OCI-LY7 (cell line): ENCODE data around the gene GGA1. TPM values are rescaled to one million over a fixed set of nuclear protein-coding genes. Genes with fewer than 3 reads are reported as not detected.

ENCODE experiments used
- BruUV-seq: library from RNA; stranded (reverse); fragments of 400-500 nt; replicated peaks from 2 replicates; lab custom pipeline; 2021; lab: Mats Ljungman, UMichigan
- CTCF ChIA-PET: fragments of 300-600 bp; sonication (Branson Sonifier 250); formaldehyde crosslinking; loops from one replicate; lab custom pipeline; 2022; ENCODE audit warnings: antibody characterized with exemption; ENCODE audit not compliant: unreplicated experiment; lab: Charles Lee
- POLR2A ChIA-PET: fragments of 300-600 bp; sonication (Branson Sonifier 250); formaldehyde crosslinking; loops from one replicate; lab custom pipeline; 2022; ENCODE audit warnings: antibody characterized with exemption; lab: Charles Lee
- DNase-seq: peaks from one replicate; pipeline ENCODE4 v3.0.0-alpha.2; 2015; ENCODE audit warnings: low spot score
- H2AFZ ChIP-seq: fragments of 200-600 bp; sonication (generic), shearing (Covaris generic); 2 replicates; pipeline ENCODE4 v1.6.1; 2014; ENCODE audit warnings: mild to moderate bottlenecking, antibody characterized with exemption, low read length, moderate library complexity
- H3K27ac ChIP-seq: fragments of 200-600 bp; sonication (generic); 2 replicates; pipeline ENCODE4 v1.5.1; 2014; ENCODE audit warnings: mixed run types, low read depth, mild to moderate bottlenecking, moderate library complexity, low read length, inconsistent platforms; ENCODE audit not compliant: poor library complexity, severe bottlenecking
- H3K36me3 ChIP-seq: fragments of 200-600 bp; sonication (generic); 2 replicates; pipeline ENCODE4 v1.6.1; 2014; ENCODE audit warnings: mild to moderate bottlenecking, antibody characterized with exemption, low read length, moderate library complexity, mixed read lengths; ENCODE audit not compliant: insufficient read depth
- H3K4me1 ChIP-seq: fragments of 200-600 bp; sonication (generic); 2 replicates; pipeline ENCODE4 v1.5.1; 2014; ENCODE audit warnings: mild to moderate bottlenecking, low read length; ENCODE audit not compliant: insufficient read depth, poor library complexity, severe bottlenecking
- H3K4me2 ChIP-seq: fragments of 200-600 bp; sonication (generic); 2 replicates; pipeline ENCODE4 v1.6.1; 2014; ENCODE audit warnings: mild to moderate bottlenecking, low read length
- H3K4me3 ChIP-seq: fragments of 200-600 bp; sonication (generic); 2 replicates; pipeline ENCODE4 v1.5.1; 2014; ENCODE audit warnings: mild to moderate bottlenecking, low read depth, low read length; ENCODE audit not compliant: poor library complexity, severe bottlenecking
- H3K79me2 ChIP-seq: fragments of 200-600 bp; sonication (generic); 2 replicates; pipeline ENCODE4 v1.6.1; 2016; ENCODE audit warnings: low read depth, mild to moderate bottlenecking, low read length, moderate library complexity, mixed read lengths; ENCODE audit not compliant: insufficient read depth
- H3K9me2 ChIP-seq: fragments of 200-600 bp; sonication (generic); 2 replicates; pipeline ENCODE4 v1.6.1; 2016; ENCODE audit warnings: mild to moderate bottlenecking, low read length, mixed read lengths; ENCODE audit not compliant: insufficient read depth
- H3K9me3 ChIP-seq: fragments of 200-600 bp; sonication (generic); 2 replicates; pipeline ENCODE4 v1.6.1; 2014; ENCODE audit warnings: mild to moderate bottlenecking, mixed run types, low read length, mixed read lengths
- H4K20me1 ChIP-seq: fragments of 200-600 bp; sonication (generic); 2 replicates; pipeline ENCODE4 v1.6.1; 2014; ENCODE audit warnings: mild to moderate bottlenecking, antibody characterized with exemption, low read length, moderate library complexity, mixed read lengths; ENCODE audit not compliant: insufficient read depth
- CTCF ChIP-seq: fragments of 200-600 bp; sonication (generic); conservative IDR thresholded peaks from 2 replicates; pipeline ENCODE4 v1.5.1; 2014; ENCODE audit warnings: mild to moderate bottlenecking, antibody characterized with exemption, low read length, moderate library complexity, mixed read lengths
- EZH2phosphoT487 ChIP-seq: fragments of 200-600 bp; sonication (generic); IDR thresholded peaks from 2 replicates; pipeline ENCODE4 v1.6.1; 2018; ENCODE audit warnings: low read depth, borderline replicate concordance, mild to moderate bottlenecking, mixed run types, antibody characterized with exemption, low read length, moderate library complexity, mixed read lengths
- intact Hi-C: fragments of 100-400 bp; cut with micrococcal nuclease; formaldehyde crosslinking; loops from one replicate; pipeline ENCODE4 v1.10.0; 2022; ENCODE audit not compliant: unreplicated experiment
- total RNA-seq, 2 experiments: library from RNA; depleted of rRNA in 1 of 2; stranded (reverse); fragments of >200 nt in 1 of 2; shearing (Covaris generic) in 1 of 2; gene quantifications; 2 replicates each; pipeline ENCODE4 v1.2.3, GENCODE V29; 2014 to 2022

GGA1 gene
- total RNA-seq, 2 experiments from 2014 or later, result 127 to 172 TPM

GRCh38 chr22:37624876-37625275, 16.2 kb downstream of the GGA1 start:
- H3K4me2 ChIP-seq, result no peak overlapping the region
- TF ChIP-seq CTCF (no peak), EZH2phosphoT487 (no peak)
- peaks cover 82% of the 10 kb centered on the region for H3K36me3 ChIP-seq
- H3K79me2 ChIP-seq, result no peaks in the 10 kb centered on the region
- intact Hi-C loops, result no loop called here
- H4K20me1 ChIP-seq, result no peaks in the 10 kb centered on the region
- DNase-seq, result no peak
- no TSS peak for BruUV-seq
- no peaks in the 10 kb centered on the region for H3K9me2 ChIP-seq
- no peak overlapping the region for H2AFZ ChIP-seq
- H3K4me1 ChIP-seq, result peaks cover 39% of the 10 kb centered on the region
- no peak overlapping the region for H3K27ac ChIP-seq
- CTCF ChIA-PET, result no interaction called here
- no peak overlapping the region for H3K4me3 ChIP-seq
- no peaks in the 10 kb centered on the region for H3K9me3 ChIP-seq
- POLR2A ChIA-PET, result no interaction called here

GRCh38 chr22:37625737-37626136, 17.1 kb downstream of the GGA1 start:
- no TSS peak for BruUV-seq
- CTCF ChIA-PET, result no interaction called here
- intact Hi-C loops, result no loop called here

More at GRCh38 chr22:37625737-37626136, 17.1 kb downstream of the GGA1 start:
- no peak overlapping the region for H2AFZ ChIP-seq
- no peak overlapping the region for H3K27ac ChIP-seq
- no peaks in the 10 kb centered on the region for H3K79me2 ChIP-seq
- DNase-seq, result no peak
- no peaks in the 10 kb centered on the region for H3K9me2 ChIP-seq
- H3K4me2 ChIP-seq, result no peak overlapping the region
- TF ChIP-seq CTCF (no peak), EZH2phosphoT487 (no peak)
- no peaks in the 10 kb centered on the region for H3K9me3 ChIP-seq
- peaks cover 39% of the 10 kb centered on the region for H3K4me1 ChIP-seq
- no peak overlapping the region for H3K4me3 ChIP-seq
- H4K20me1 ChIP-seq, result no peaks in the 10 kb centered on the region
- POLR2A ChIA-PET, result no interaction called here
- H3K36me3 ChIP-seq, result peaks cover 78% of the 10 kb centered on the region; the same call in 1 of the 2 replicates
